Mucosa of descending colon (tissue), 3 donors: ENCODE measurements around the gene H6PD. TPM values are rescaled to one million over a fixed set of nuclear protein-coding genes. Genes with fewer than 3 reads are reported as not detected.

Experiments used
- ATAC-seq: fragments of 200-7000 bp; cut with Tn5 transposase; one replicate; pipeline ENCODE4 v1.9.1; 2020; ENCODE audit warnings: mild to moderate bottlenecking, moderate library complexity
- DNase-seq, 3 donors: peaks; one replicate each; pipeline ENCODE4 v3.0.0-alpha.2; 2020
- H3K36me3 ChIP-seq: fragments of 200-600 bp; one replicate; pipeline ENCODE4 v1.8.0; 2021; ENCODE audit warnings: low read depth, mild to moderate bottlenecking
- H3K4me1 ChIP-seq: fragments of 200-600 bp; one replicate; pipeline ENCODE4 v1.8.0; 2021; ENCODE audit warnings: low read depth, mild to moderate bottlenecking
- H3K4me3 ChIP-seq: fragments of 200-600 bp; one replicate; pipeline ENCODE4 v1.8.0; 2021; ENCODE audit warnings: mild to moderate bottlenecking
- H3K9me3 ChIP-seq: fragments of 200-600 bp; one replicate; pipeline ENCODE4 v1.8.0; 2021; ENCODE audit warnings: mild to moderate bottlenecking
- CTCF ChIP-seq: fragments of 200-600 bp; IDR thresholded peaks from one replicate; pipeline ENCODE4 v1.8.0; 2022; ENCODE audit warnings: antibody characterized with exemption, mild to moderate bottlenecking
- intact Hi-C, 2 donors: fragments of 100-400 bp; cut with DNase I in 1 of 2; cut with micrococcal nuclease in 1 of 2; formaldehyde crosslinking; loops; one replicate each; pipeline versions ENCODE4 v1.11.0 to v1.11.1; 2022; cut with DNase I, micrococcal nuclease
- total RNA-seq, 3 donors: library from RNA; stranded (reverse); fragmentation: NEBNext Ultra II Directional in 2 of 3; extraction: Animal tissue kit (Norgen Biotek cat#: 25700) in 2 of 3; gene quantifications; one replicate each; pipeline versions ENCODE4 v1.2.1 to v1.2.4, GENCODE V29; 2021 to 2023
- donor health status: DM: no; HTN: no; CAD: no; lungs with moderate emphysema.
- donor health status: DM: no; HTN: no; CAD: no.
- donor health status: DM: no; HTN: yes; CAD: no.

Gene H6PD
- total RNA-seq, 3 donors from 2014 or later = 27.6 to 35.3 (median 31.9) TPM

GRCh38 chr1:9260059-9260766 lies 25.6 kb downstream of the H6PD start:
- TF ChIP-seq CTCF = no peak
- intact Hi-C loops = no loop called here

GRCh38 chr1:9261496-9261895 lies 26.9 kb downstream of the H6PD start:
- no peaks in the 10 kb centered on the region for H3K36me3 ChIP-seq
- intact Hi-C loops = no loop called here
- no peaks in the 10 kb centered on the region for H3K4me1 ChIP-seq
- no peak overlapping the region for H3K4me3 ChIP-seq
- no peak for TF ChIP-seq CTCF
- DNase-seq = no peak
- ATAC-seq = no peak
- H3K9me3 ChIP-seq = no peaks in the 10 kb centered on the region

More at GRCh38 chr1:9260059-9260766, 25.6 kb downstream of the H6PD start:
- Histone ChIP-seq H3K9me3 (no peaks in the 10 kb centered on the region), H3K4me3 (no peak overlapping the region), H3K36me3 (no peaks in the 10 kb centered on the region), H3K4me1 (no peaks in the 10 kb centered on the region)
- no peak for ATAC-seq
- no peak for DNase-seq

GRCh38 chr1:9262096-9262986 lies 27.8 kb downstream of the H6PD start:
- Histone ChIP-seq H3K9me3 (no peaks in the 10 kb centered on the region), H3K4me1 (no peaks in the 10 kb centered on the region), H3K4me3 (no peak overlapping the region), H3K36me3 (no peaks in the 10 kb centered on the region)
- DNase-seq (peak in 1 of 3 donors; percentile 25), ATAC-seq (no peak)
- no peak for TF ChIP-seq CTCF
- intact Hi-C loops = no loop called here

- Histone ChIP-seq H3K4me3 (no peak overlapping the region), H3K9me3 (no peaks in the 10 kb centered on the region), H3K36me3 (no peaks in the 10 kb centered on the region), H3K4me1 (no peaks in the 10 kb centered on the region)
- TF ChIP-seq CTCF = no peak
- ATAC-seq = no peak
- DNase-seq = peak in 1 of 3 donors; percentile 21
- intact Hi-C loops = no loop called here
Observed at GRCh38 chr1:9263276-9263855, 28.8 kb downstream of the H6PD start.

- DNase-seq = no peak
- intact Hi-C loops = no loop called here
- ATAC-seq = no peak
- Histone ChIP-seq H3K36me3 (no peaks in the 10 kb centered on the region), H3K4me1 (no peaks in the 10 kb centered on the region), H3K4me3 (no peak overlapping the region), H3K9me3 (no peaks in the 10 kb centered on the region)
- TF ChIP-seq CTCF = no peak
Observed at GRCh38 chr1:9263984-9264872, 29.7 kb downstream of the H6PD start.
